Glomerular endothelial cell (primary cell): Measurements from ENCODE around the gene KCNH1. TPM values are rescaled to one million over a fixed set of nuclear protein-coding genes. Genes with fewer than 3 reads are reported as not detected.
"Not testable (repeated sequence)": the region's sequence is repeated elsewhere in the genome, so short reads cannot be mapped to it uniquely, and the experiment has no call there.

Source experiments
- DNase-seq: peaks from one replicate; pipeline ENCODE4 v3.0.0-alpha.2; 2011; ENCODE audit warnings: low read depth, low spot score; ENCODE audit errors: extremely low read depth
- total RNA-seq: library from RNA; depleted of rRNA; stranded (reverse); fragments of >200 nt; gene quantifications from 2 replicates; pipeline ENCODE4 v1.2.3, GENCODE V29; 2015

Gene KCNH1
- total RNA-seq, 1 donor from 2014 or later = 0.06 TPM

GRCh38 chr1:211011128-211011527, 122.8 kb downstream of the KCNH1 start:
- DNase-seq = not testable (repeated sequence)

DNA sequence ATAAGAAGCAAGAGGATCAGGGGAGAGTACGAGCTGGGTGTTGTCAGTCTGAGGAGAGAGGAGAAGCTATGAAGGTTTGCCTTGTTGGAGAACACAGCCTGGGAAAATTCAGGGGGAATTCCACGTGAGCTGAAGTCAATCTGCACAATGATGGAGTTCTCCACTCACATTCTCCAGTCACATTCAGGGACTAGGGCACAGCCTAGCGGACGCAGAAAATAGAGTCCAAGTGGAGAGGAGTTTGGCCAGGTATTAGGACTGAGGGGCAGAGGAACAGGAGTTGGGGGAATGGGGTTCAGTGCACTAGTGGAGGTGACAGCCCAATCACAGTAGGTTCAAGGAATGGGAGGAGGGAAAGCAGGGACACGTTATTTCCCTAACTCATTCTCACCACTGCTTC, 124.0 kb downstream of the KCNH1 start:
- no peak for DNase-seq

DNA sequence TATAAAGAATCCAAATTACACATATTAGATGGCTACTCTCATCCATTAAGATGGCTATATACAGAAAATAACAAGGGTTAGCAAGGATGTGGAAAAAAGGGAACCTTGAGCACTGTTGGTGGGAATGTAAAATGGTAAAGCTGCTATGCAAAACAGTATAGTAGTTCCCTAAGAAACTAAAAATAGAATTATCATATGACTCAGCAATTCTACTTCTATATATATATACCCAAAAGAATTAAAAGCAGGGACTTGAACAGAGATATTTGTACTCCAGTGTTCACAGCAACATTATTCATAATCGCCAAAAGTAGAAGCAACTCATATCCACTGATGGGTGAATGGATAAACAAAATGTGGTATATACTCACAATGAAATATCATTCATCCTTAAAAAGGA, 126.1 kb downstream of the KCNH1 start:
- DNase-seq = no peak

GRCh38 chr1:210995931-210996330, 138.0 kb downstream of the KCNH1 start:
- DNase-seq = not testable (repeated sequence)

DNA sequence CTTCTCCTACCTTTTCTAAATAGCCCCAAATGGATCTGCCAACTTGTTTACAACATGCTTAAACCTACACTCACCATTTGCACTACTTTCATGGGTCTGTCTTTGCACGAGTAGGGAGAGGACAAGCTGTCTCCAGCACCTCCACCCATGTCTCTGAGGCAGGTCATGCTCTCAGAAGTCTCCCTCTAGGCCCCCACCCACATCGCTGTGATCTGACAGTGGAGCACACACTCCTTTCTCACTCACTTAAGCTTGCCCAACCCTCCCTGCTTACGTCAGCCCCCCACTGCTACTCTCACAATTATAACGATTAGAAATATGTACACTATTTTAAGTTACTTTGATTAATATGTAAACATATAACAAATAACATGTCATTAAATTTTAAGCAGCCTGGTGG, 141.1 kb downstream of the KCNH1 start:
- no peak for DNase-seq

DNA sequence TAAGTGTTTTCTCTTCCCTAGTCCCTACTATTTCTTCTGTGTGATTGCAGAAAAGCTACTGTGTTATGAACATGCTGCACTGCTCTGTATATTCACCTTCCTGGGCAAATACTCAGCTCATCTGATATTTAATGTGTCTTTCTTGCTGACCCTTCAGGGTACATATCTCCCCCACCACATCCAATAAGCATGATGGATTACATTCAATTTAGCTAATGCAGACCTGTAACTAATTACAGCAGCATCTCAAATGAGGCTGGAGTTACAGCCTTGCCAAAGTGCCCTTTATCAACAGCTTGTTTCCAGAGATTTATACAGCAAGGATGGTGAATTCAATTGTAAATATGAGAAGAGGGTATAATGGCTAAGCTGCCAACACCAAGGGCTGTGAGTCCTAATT, 144.0 kb downstream of the KCNH1 start:
- no peak for DNase-seq

DNA sequence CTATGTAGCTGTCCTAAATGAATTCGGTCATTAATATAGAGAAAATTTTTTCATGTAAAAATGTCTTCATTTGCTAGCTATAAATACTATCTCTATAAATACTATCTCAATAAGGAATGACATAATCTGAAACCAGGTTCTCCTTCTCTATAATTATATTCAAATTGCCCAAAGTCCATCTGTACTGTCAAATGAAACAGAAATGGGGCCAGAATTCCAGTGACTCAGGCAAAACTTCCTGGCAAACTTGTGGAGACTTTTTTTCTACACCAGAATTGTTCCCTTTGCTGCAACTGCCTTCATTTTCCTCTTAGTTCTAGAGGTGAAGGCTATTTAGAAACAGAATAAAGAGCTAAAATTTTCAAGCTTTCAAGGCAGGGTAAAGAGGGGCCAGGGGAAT, 152.5 kb downstream of the KCNH1 start:
- no peak for DNase-seq

DNA sequence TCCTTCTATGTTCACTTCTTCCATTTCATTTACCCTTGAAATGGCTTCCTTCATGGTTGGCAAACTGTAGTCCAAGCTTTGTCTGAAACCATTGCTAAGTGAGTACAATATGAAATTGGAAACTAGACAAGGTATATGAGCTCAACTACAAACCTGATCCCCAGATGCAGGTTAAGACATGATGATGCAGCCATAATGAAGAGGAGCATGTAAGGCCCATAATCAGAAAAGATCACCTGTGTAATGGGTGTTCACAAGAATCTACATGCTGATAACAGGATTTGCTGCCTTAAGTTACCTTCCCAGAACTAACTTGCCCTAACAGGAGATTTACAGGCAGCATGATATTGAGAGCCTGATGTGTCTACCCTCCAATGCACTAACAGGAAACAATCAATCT, 153.9 kb downstream of the KCNH1 start:
- DNase-seq = no peak

DNA sequence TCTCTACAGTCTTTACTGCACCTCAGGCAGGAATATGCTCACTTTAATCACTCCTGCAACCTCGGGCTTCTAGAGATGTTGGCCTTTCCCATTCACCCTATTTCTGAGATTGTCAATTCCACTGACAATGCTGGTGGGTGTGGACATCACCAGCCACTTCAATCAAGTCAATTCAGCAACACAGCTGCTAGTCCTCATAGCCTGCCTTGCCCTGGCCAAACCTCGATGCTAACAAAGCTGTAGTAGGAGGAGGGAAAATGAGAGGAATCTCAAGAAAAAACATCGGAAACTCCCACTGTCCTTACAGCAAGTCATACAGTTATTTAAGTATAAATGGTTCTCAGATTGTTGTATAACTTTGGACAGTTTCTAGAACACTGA, 155.0 kb downstream of the KCNH1 start:
- DNase-seq = no peak

- no peak for DNase-seq
Observed at GRCh38 chr1:210978316-210978973, 155.5 kb downstream of the KCNH1 start.

DNA sequence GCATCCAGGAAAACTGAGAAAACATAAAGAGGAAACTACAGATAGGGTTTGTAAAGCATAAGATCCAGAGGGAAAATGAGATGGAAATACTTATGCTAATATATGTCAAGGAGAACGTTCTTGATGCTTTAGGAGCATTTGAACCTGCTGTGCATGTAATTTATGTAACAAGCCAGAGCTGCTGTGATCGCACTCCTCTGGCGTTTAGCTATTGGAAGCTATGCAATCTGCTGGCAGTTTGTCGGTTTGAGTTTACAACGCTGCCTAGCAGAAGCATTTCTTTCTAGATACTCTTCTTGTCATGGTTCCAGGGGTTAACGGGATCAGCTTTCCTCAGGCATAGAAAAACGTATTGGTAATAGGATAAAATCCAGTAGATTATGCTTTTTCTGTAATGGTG, 182.7 kb downstream of the KCNH1 start:
- no peak for DNase-seq

DNA sequence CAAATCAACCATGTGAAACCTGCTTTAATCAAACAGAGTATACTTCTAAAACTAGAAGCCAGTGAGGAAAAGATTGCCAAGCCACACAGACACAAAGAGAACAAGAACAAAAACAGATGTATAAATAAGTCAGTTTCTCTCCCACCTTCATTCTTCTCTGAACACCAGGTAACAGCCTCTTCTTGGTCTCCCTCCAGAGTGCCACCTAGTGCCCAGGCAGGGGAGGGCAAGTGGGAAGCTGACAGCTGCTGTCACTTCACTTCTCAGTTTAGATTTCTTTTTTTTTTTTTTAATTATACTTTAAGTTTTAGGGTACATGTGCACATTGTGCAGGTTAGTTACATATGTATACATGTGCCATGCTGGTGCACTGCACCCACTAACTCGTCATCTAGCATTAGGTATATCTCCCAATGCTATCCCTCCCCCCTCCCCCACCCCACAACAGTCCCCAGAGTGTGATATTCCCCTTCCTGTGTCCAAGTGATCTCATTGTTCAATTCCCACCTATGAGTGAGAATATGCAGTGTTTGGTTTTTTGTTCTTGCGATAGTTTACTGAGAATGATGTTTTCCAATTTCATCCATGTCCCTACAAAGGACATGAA, 183.9 kb downstream of the KCNH1 start:
- not testable (repeated sequence) for DNase-seq

- DNase-seq = no peak
Observed at GRCh38 chr1:210949489-210949888, 184.5 kb downstream of the KCNH1 start.

DNA sequence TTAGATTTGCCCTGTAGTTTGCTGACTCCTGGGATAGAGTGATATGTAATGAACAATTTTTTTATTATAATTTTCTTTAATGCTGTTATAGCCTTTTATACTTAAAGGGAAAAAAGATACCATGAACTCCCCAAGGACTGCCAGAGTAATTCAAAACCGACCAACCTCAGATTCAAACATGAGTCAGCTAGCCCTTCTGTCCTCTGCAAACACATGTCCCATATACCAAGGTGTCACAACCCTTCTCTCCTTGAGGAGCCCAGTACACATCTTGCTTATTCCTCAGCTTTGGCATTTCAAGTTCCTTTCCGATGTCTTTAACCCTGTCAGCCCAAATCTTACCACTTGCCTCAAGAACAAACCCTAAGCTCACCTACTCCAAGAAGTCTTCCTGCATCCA, 184.9 kb downstream of the KCNH1 start:
- DNase-seq = no peak

DNA sequence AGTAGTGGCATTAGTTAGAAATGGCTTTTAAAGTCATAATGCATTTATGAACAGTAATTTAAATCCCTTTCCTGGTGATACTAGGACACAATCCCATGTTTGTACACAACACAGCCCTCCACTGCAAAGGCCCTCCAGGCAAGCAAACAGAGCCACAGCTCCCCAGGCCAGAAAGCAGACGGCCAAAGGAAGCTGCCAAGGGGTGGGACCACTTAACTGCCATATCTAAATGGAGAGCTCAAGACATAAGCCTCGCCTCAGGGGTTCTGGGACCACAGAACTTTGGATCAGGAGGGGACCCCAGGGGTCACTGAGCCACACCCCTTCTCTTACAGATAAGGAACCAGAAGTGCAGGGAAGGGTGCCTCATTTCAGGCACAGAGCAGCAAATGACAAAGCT, 189.7 kb downstream of the KCNH1 start:
- DNase-seq = no peak

- no peak for DNase-seq
Observed at GRCh38 chr1:210942513-210942912, 191.4 kb downstream of the KCNH1 start.

GRCh38 chr1:210940081-210940617, 193.8 kb downstream of the KCNH1 start:
- DNase-seq = no peak

GRCh38 chr1:210938416-210938925, 195.5 kb downstream of the KCNH1 start:
- DNase-seq = no peak

DNA sequence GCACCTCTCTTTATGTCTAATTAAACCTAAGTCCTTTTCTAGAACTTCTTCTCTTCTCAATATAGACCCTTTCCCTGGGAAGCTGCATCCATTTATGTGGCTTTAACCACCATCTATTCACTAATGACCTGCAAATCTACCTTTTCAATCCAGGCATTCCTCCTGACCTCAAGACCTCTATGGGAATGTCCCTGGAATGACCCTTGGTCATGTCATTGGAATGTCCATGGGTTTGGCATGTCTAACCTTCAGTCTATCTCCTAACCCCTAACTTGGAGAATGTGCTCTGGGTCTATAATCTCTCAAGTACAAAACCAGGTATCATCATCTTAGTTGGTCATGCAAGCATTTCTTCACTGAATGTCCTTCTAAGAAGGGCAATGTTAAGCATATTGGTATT, 196.1 kb downstream of the KCNH1 start:
- DNase-seq = no peak

- no peak for DNase-seq
Observed at GRCh38 chr1:210935905-210936304, 198.0 kb downstream of the KCNH1 start.

DNA sequence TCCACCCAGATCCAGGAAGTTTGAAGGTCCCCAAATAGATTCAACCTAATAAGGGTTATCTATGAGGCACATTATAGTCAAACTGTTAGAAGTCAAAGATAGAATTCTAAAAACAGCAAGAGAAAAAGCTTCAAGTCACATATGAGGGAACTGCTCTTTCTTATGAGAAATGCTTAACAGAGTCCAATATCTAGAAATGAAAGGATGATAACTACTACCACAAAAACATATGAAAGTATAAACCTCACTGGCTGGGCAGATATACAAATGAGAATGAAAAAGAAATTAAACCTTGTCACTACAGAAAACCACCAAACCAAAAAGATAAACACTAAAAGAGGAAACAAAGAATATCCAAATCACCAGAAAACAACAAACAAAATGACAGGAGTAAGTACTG, 201.8 kb downstream of the KCNH1 start:
- DNase-seq = no peak

- no peak for DNase-seq
Observed at GRCh38 chr1:210922666-210923065, 211.3 kb downstream of the KCNH1 start.
